SK-N-SH treated with all-trans-retinoic acid at 6 μM for 48 hours (cell line): Measurements from ENCODE around the gene BABAM2.

ENCODE experiments used
- ATAC-seq: fragments of 200-7000 bp; cut with Tn5 transposase; 3 replicates; pipeline ENCODE4 v1.9.1; 2020; ENCODE audit warnings: mild to moderate bottlenecking, moderate library complexity
- BACH2 ChIP-seq: fragments of 250-450 bp; sonication (Bioruptor Pico); IDR thresholded peaks from 2 replicates; pipeline ENCODE4 v1.9.0; 2021; ENCODE audit warnings: mild to moderate bottlenecking, borderline replicate concordance
- CSDC2 ChIP-seq: fragments of 250-450 bp; sonication (Bioruptor Pico); IDR thresholded peaks from 2 replicates; pipeline ENCODE4 v1.5.0; 2020; ENCODE audit warnings: mild to moderate bottlenecking, moderate library complexity
- CSRNP3 ChIP-seq: fragments of 250-450 bp; sonication (Bioruptor Pico); IDR thresholded peaks from 2 replicates; pipeline ENCODE4 v1.5.1; 2021; ENCODE audit warnings: mild to moderate bottlenecking, moderate library complexity
- ESRRG ChIP-seq: fragments of 250-450 bp; sonication (Bioruptor Pico); IDR thresholded peaks from 2 replicates; pipeline ENCODE4 v1.6.1; 2021; ENCODE audit warnings: mild to moderate bottlenecking
- GLIS3 ChIP-seq: fragments of 250-450 bp; sonication (Bioruptor Pico); IDR thresholded peaks from 2 replicates; pipeline ENCODE4 v1.5.0; 2020; ENCODE audit warnings: mild to moderate bottlenecking, moderate library complexity
- ISL1 ChIP-seq: fragments of 250-450 bp; sonication (Bioruptor Pico); IDR thresholded peaks from 2 replicates; pipeline ENCODE4 v2.1.2; 2022; ENCODE audit warnings: mild to moderate bottlenecking, moderate library complexity
- OSR1 ChIP-seq: fragments of 250-450 bp; sonication (Bioruptor Pico); IDR thresholded peaks from 2 replicates; pipeline ENCODE4 v1.8.0; 2022; ENCODE audit warnings: moderate library complexity, mild to moderate bottlenecking, inconsistent platforms
- POU6F1 ChIP-seq: fragments of 250-450 bp; sonication (Bioruptor Pico); IDR thresholded peaks from 2 replicates; pipeline ENCODE4 v1.8.0; 2021; ENCODE audit warnings: low read depth, mild to moderate bottlenecking, moderate library complexity, borderline replicate concordance
- PPARA ChIP-seq: fragments of 250-450 bp; sonication (Bioruptor Pico); IDR thresholded peaks from 2 replicates; pipeline ENCODE4 v1.5.0; 2020; ENCODE audit warnings: mild to moderate bottlenecking, borderline replicate concordance
- RARB ChIP-seq: fragments of 250-450 bp; sonication (Bioruptor Pico); IDR thresholded peaks from 2 replicates; pipeline ENCODE4 v1.8.0; 2021; ENCODE audit warnings: mild to moderate bottlenecking, moderate library complexity
- SNAI2 ChIP-seq: fragments of 250-450 bp; sonication (Bioruptor Pico); IDR thresholded peaks from 2 replicates; pipeline ENCODE4 v1.5.0; 2020; ENCODE audit warnings: mild to moderate bottlenecking, moderate library complexity
- TCF4 ChIP-seq: fragments of 250-450 bp; sonication (Bioruptor Pico); IDR thresholded peaks from 2 replicates; pipeline ENCODE4 v1.8.0; 2021; ENCODE audit warnings: mild to moderate bottlenecking, moderate library complexity, borderline replicate concordance
- TOX ChIP-seq: fragments of 250-450 bp; sonication (Bioruptor Pico); IDR thresholded peaks from 2 replicates; pipeline ENCODE4 v1.8.0; 2021; ENCODE audit warnings: mild to moderate bottlenecking, moderate library complexity, borderline replicate concordance
- ZC3H10 ChIP-seq: fragments of 250-450 bp; sonication (Bioruptor Pico); IDR thresholded peaks from 2 replicates; pipeline ENCODE4 v1.5.1; 2021; ENCODE audit warnings: mild to moderate bottlenecking, moderate library complexity
- ZFP3 ChIP-seq: fragments of 250-450 bp; sonication (Bioruptor Pico); IDR thresholded peaks from 2 replicates; pipeline ENCODE4 v1.5.0; 2020; ENCODE audit warnings: mild to moderate bottlenecking, moderate library complexity
- ZFP30 ChIP-seq: fragments of 450-650 bp; formaldehyde crosslinking; IDR thresholded peaks from 2 replicates; pipeline ENCODE4 v1.5.0; 2022; ENCODE audit warnings: mild to moderate bottlenecking, moderate library complexity
- ZNF565 ChIP-seq: fragments of 450-650 bp; formaldehyde crosslinking; conservative IDR thresholded peaks from 2 replicates; pipeline ENCODE4 v1.5.0; 2020; ENCODE audit warnings: low read depth, mild to moderate bottlenecking, moderate library complexity
- ZNF70 ChIP-seq: fragments of 450-650 bp; formaldehyde crosslinking; IDR thresholded peaks from 2 replicates; pipeline ENCODE4 v1.5.0; 2020; ENCODE audit warnings: mild to moderate bottlenecking, moderate library complexity
- TF ChIP-seq, protein P1 (sequence below): fragments of 250-450 bp; sonication (Bioruptor Pico); IDR thresholded peaks from 2 replicates; pipeline ENCODE4 v1.5.1; 2020; ENCODE audit warnings: low read depth, mild to moderate bottlenecking, moderate library complexity
- TF ChIP-seq, protein P2 (sequence below): fragments of 250-450 bp; sonication (Bioruptor Pico); IDR thresholded peaks from 2 replicates; pipeline ENCODE4 v1.8.0; 2020; ENCODE audit warnings: mild to moderate bottlenecking, moderate library complexity, borderline replicate concordance

Gene BABAM2

GRCh38 chr2:28305202-28305601 is 414.7 kb downstream of the BABAM2 start:
- no peak for TF ChIP-seq GLIS3 (CRISPR knock-in tag)
- TF ChIP-seq ZFP30 (CRISPR knock-in tag) = no peak
- no peak for TF ChIP-seq ZNF565
- TF ChIP-seq PPARA (CRISPR knock-in tag) = no peak
- no peak for TF ChIP-seq TOX (CRISPR knock-in tag)
- TF ChIP-seq, protein P1, sequence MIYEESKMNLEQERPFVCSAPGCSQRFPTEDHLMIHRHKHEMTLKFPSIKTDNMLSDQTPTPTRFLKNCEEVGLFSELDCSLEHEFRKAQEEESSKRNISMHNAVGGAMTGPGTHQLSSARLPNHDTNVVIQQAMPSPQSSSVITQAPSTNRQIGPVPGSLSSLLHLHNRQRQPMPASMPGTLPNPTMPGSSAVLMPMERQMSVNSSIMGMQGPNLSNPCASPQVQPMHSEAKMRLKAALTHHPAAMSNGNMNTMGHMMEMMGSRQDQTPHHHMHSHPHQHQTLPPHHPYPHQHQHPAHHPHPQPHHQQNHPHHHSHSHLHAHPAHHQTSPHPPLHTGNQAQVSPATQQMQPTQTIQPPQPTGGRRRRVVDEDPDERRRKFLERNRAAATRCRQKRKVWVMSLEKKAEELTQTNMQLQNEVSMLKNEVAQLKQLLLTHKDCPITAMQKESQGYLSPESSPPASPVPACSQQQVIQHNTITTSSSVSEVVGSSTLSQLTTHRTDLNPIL (CRISPR knock-in tag) = no peak
- no peak for TF ChIP-seq BACH2 (CRISPR knock-in tag)
- no peak for TF ChIP-seq ZNF70 (CRISPR knock-in tag)
- TF ChIP-seq CSRNP3 (CRISPR knock-in tag) = no peak
- no peak for TF ChIP-seq SNAI2 (CRISPR knock-in tag)
- TF ChIP-seq ESRRG (CRISPR knock-in tag) = no peak
- no peak for TF ChIP-seq ZFP3 (CRISPR knock-in tag)
- no peak for TF ChIP-seq TCF4 (CRISPR knock-in tag)
- no peak for TF ChIP-seq POU6F1 (CRISPR knock-in tag)
- TF ChIP-seq ZC3H10 (CRISPR knock-in tag) = no peak
- no peak for TF ChIP-seq ISL1 (CRISPR knock-in tag)
- TF ChIP-seq OSR1 (CRISPR knock-in tag) = no peak
- TF ChIP-seq, protein P2, sequence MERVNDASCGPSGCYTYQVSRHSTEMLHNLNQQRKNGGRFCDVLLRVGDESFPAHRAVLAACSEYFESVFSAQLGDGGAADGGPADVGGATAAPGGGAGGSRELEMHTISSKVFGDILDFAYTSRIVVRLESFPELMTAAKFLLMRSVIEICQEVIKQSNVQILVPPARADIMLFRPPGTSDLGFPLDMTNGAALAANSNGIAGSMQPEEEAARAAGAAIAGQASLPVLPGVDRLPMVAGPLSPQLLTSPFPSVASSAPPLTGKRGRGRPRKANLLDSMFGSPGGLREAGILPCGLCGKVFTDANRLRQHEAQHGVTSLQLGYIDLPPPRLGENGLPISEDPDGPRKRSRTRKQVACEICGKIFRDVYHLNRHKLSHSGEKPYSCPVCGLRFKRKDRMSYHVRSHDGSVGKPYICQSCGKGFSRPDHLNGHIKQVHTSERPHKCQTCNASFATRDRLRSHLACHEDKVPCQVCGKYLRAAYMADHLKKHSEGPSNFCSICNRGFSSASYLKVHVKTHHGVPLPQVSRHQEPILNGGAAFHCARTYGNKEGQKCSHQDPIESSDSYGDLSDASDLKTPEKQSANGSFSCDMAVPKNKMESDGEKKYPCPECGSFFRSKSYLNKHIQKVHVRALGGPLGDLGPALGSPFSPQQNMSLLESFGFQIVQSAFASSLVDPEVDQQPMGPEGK (CRISPR knock-in tag) = no peak
- ATAC-seq = no peak

GRCh38 chr2:28310107-28310506 is 419.6 kb downstream of the BABAM2 start:
- no peak for ATAC-seq
- no peak for TF ChIP-seq ZNF70 (CRISPR knock-in tag)
- no peak for TF ChIP-seq ZNF565
- TF ChIP-seq, protein P1 (CRISPR knock-in tag) = no peak
- TF ChIP-seq RARB (CRISPR knock-in tag) = no peak
- no peak for TF ChIP-seq BACH2 (CRISPR knock-in tag)
- no peak for TF ChIP-seq ZFP3 (CRISPR knock-in tag)
- TF ChIP-seq ISL1 (CRISPR knock-in tag) = no peak
- no peak for TF ChIP-seq CSRNP3 (CRISPR knock-in tag)
- TF ChIP-seq CSDC2 (CRISPR knock-in tag) = no peak
- TF ChIP-seq POU6F1 (CRISPR knock-in tag) = no peak
- no peak for TF ChIP-seq GLIS3 (CRISPR knock-in tag)
- TF ChIP-seq, protein P2 (CRISPR knock-in tag) = no peak
- no peak for TF ChIP-seq ZFP30 (CRISPR knock-in tag)
- no peak for TF ChIP-seq ZC3H10 (CRISPR knock-in tag)
